Keratinocyte (primary cell): ENCODE data around the gene B3GNT9. TPM values are rescaled to one million over a fixed set of nuclear protein-coding genes. Genes with fewer than 3 reads are reported as not detected.

Experiments
- DNase-seq: peaks from one replicate; pipeline ENCODE4 v3.0.0-alpha.2; 2011; ENCODE audit warnings: low read depth, missing footprints, low spot score
- FAIRE-seq: peaks from 2 replicates; lab custom pipeline; 2011; peaks lifted over from hg19 to GRCh38; lab: Jason Lieb, UNC
- H2AFZ ChIP-seq: 2 replicates; pipeline ENCODE4 v1.6.0; 2012; ENCODE audit warnings: low read length, control low read depth, inconsistent platforms; ENCODE audit not compliant: control insufficient read depth
- H3K27ac ChIP-seq: 2 replicates; pipeline ENCODE4 v1.5.1; 2011; ENCODE audit warnings: low read length; ENCODE audit not compliant: control insufficient read depth, insufficient read depth
- H3K27me3 ChIP-seq: 3 replicates; pipeline ENCODE4 v1.6.0; 2011; ENCODE audit warnings: low read length; ENCODE audit not compliant: control insufficient read depth, insufficient read depth; ENCODE audit errors: extremely low read depth
- H3K36me3 ChIP-seq, 2 experiments: 2 replicates in 1 of 2; 3 replicates in 1 of 2; pipeline ENCODE4 v1.5.1; 2011; ENCODE audit warnings: low read length in 2 of 2, mild to moderate bottlenecking in 1 of 2; ENCODE audit not compliant: control insufficient read depth in 2 of 2, insufficient read depth in 2 of 2; ENCODE audit errors: extremely low read depth in 1 of 2
- H3K4me1 ChIP-seq: 3 replicates; pipeline ENCODE4 v1.5.1; 2011; ENCODE audit warnings: low read length; ENCODE audit not compliant: control insufficient read depth, insufficient read depth; ENCODE audit errors: extremely low read depth
- H3K4me2 ChIP-seq: 3 replicates; pipeline ENCODE4 v1.6.0; 2011; ENCODE audit warnings: low read depth, low read length; ENCODE audit not compliant: control insufficient read depth, insufficient read depth; ENCODE audit errors: extremely low read depth
- H3K4me3 ChIP-seq, 3 experiments: fragments of 200-600 bp in 1 of 3; sonication (generic) in 1 of 3; 2 replicates in 2 of 3; 3 replicates in 1 of 3; pipeline ENCODE4 v1.5.1; 2011 to 2016; ENCODE audit warnings: low read length in 3 of 3, mild to moderate bottlenecking in 3 of 3, control low read depth in 2 of 3, inconsistent platforms in 1 of 3, low read depth in 1 of 3, mixed read lengths in 1 of 3, mixed run types in 1 of 3, moderate library complexity in 1 of 3; ENCODE audit not compliant: control insufficient read depth in 2 of 3, insufficient read depth in 2 of 3; ENCODE audit errors: extremely low read depth in 1 of 3
- H3K79me2 ChIP-seq: 2 replicates; pipeline ENCODE4 v1.6.0; 2012; ENCODE audit warnings: low read length; ENCODE audit not compliant: control insufficient read depth, insufficient read depth
- H3K9ac ChIP-seq: 3 replicates; pipeline ENCODE4 v1.6.0; 2011; ENCODE audit warnings: low read length; ENCODE audit not compliant: control insufficient read depth, insufficient read depth; ENCODE audit errors: extremely low read depth
- H3K9me1 ChIP-seq: 3 replicates; pipeline ENCODE4 v1.6.0; 2011; ENCODE audit warnings: low read length; ENCODE audit not compliant: control insufficient read depth, insufficient read depth; ENCODE audit errors: extremely low read depth
- H3K9me3 ChIP-seq: 2 replicates; pipeline ENCODE4 v1.5.1; 2012; ENCODE audit warnings: low read depth, low read length; ENCODE audit not compliant: control insufficient read depth
- H4K20me1 ChIP-seq: 3 replicates; pipeline ENCODE4 v1.6.0; 2011; ENCODE audit warnings: low read length; ENCODE audit not compliant: control insufficient read depth, insufficient read depth; ENCODE audit errors: extremely low read depth
- EZH2 ChIP-seq: IDR thresholded peaks from one replicate; pipeline ENCODE4 v1.6.1; 2012; ENCODE audit warnings: inconsistent platforms, mild to moderate bottlenecking, low read length, moderate library complexity
- dilution Hi-C: fragments of 300-500 bp; cut with MboI; formaldehyde crosslinking; loops from one replicate; pipeline ENCODE4 v1.7.0; 2020; ENCODE audit warnings: low sequenced_read_pairs; ENCODE audit not compliant: extremely low pct_ligation_motif_present
- polyA plus RNA-seq, 5 experiments: library from polyadenylated mRNA; depleted of rRNA in 3 of 5; stranded (reverse) in 3 of 5; stranded (forward) in 1 of 5; unstranded in 1 of 5; fragments of >200 nt; gene quantifications; 1 replicate in 1 of 5; 2 replicates in 3 of 5; 3 replicates in 1 of 5; pipeline versions ENCODE4 v1.2.1 to v1.2.3, GENCODE V29; 2011 to 2012; ENCODE audit warnings: missing spikeins in 2 of 5, low read depth in 1 of 5, low replicate concordance in 1 of 5
- TF ChIP-seq, protein P1 (sequence below), 3 experiments: IDR thresholded peaks in 1 of 3; conservative IDR thresholded peaks in 1 of 3; optimal IDR thresholded peaks in 1 of 3; 2 replicates in 2 of 3; 3 replicates in 1 of 3; pipeline versions ENCODE3 to v1.5.1; 2011; ENCODE audit warnings: low read length in 3 of 3, mild to moderate bottlenecking in 3 of 3, moderate library complexity in 2 of 3, control low read depth in 1 of 3, inconsistent platforms in 1 of 3; ENCODE audit not compliant: insufficient read depth in 2 of 3; ENCODE audit errors: extremely low read depth in 1 of 3

B3GNT9 gene
- polyA plus RNA-seq, 1 donor (not counting 4 experiments of a cell fraction or from before 2014, with no cell fraction given) = 2.6 TPM

DNA sequence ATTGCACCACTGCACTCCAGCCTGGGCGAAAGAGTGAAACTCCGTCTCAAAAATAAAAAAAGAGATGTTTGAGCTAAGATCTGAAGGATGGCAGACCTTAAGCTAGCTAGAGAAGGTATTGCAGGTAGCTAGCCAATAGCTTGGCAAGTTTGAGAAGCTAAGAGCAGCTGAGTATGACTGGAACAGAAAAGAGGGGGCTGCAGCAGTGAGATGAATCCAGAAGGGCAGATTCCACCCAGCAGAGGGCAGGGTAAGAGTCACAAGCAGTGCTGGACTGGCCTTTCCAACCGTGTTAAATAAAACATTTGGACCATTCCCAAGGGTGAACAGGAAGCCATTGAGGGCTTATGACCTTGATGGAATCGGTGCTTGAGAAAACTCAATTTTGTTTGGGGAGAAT lies 46.7 kb downstream of the B3GNT9 start:
- Histone ChIP-seq H3K9ac (no peak overlapping the region), H3K4me2 (no peak overlapping the region), H3K9me1 (peaks cover 2% of the 10 kb centered on the region), H2AFZ (no peak overlapping the region), H3K9me3 (no peaks in the 10 kb centered on the region), H3K36me3 (peaks cover 0 to 2% of the 10 kb centered on the region in 2 experiments), H3K4me3 (no peak overlapping the region), H3K4me1 (peaks cover 11% of the 10 kb centered on the region), H3K27me3 (no peaks in the 10 kb centered on the region), H3K79me2 (no peaks in the 10 kb centered on the region), H4K20me1 (no peaks in the 10 kb centered on the region), H3K27ac (no peak overlapping the region)
- TF ChIP-seq EZH2 = no peak
- TF ChIP-seq, protein P1, sequence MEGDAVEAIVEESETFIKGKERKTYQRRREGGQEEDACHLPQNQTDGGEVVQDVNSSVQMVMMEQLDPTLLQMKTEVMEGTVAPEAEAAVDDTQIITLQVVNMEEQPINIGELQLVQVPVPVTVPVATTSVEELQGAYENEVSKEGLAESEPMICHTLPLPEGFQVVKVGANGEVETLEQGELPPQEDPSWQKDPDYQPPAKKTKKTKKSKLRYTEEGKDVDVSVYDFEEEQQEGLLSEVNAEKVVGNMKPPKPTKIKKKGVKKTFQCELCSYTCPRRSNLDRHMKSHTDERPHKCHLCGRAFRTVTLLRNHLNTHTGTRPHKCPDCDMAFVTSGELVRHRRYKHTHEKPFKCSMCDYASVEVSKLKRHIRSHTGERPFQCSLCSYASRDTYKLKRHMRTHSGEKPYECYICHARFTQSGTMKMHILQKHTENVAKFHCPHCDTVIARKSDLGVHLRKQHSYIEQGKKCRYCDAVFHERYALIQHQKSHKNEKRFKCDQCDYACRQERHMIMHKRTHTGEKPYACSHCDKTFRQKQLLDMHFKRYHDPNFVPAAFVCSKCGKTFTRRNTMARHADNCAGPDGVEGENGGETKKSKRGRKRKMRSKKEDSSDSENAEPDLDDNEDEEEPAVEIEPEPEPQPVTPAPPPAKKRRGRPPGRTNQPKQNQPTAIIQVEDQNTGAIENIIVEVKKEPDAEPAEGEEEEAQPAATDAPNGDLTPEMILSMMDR (optimal IDR thresholded peaks at IDR 0.05 in 1 of 3, IDR thresholded peaks at IDR 0.05 in 1 of 3, conservative IDR thresholded peaks at IDR 0.05 in 1 of 3; ENCODE audit: extremely low read depth in 1 of 3, insufficient read depth in 2 of 3, low read length in 3 of 3) = peak; percentile 33 to 60 (median 34)
- dilution Hi-C loops = no loop called here
- FAIRE-seq (no peak), DNase-seq (no peak)

DNA sequence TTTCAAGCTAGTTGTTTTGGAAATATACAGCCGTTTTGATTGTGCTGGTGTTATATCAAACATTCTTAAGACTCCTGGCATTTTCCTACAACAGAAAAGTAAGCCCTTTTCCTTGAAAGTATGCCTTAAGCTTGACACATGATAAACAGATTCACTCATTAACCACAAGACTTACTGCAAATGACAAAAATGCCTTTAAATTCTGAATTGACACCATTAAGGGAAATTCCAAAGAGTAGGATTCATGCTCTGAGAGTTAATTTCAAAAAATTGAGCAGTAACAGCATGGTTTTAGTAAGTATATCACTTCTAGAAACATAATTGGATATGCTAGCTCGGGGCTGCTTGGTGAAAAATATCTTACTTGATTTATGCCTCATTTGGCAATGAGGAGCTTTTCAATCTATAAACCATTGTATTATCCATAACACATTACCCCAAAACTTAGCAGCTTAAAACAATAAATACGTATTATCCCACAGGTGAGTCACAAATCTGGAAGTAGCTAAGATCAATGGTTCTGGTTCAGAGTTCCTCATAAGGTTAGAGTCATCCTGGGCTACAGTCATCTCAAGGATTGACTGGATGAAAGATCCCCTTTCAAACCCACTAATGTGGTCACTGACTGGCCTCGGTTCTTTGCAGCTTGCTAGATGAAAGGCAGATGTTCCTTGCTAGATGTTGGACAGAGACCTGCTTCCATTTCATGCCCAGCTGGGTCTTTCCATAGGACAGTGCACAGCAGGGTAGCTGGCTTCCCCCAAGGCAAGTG lies 49.3 kb downstream of the B3GNT9 start:
- Histone ChIP-seq H2AFZ (no peak overlapping the region), H3K4me1 (peaks cover 8% of the 10 kb centered on the region), H4K20me1 (no peaks in the 10 kb centered on the region), H3K9me3 (no peaks in the 10 kb centered on the region), H3K27me3 (no peaks in the 10 kb centered on the region), H3K36me3 (peaks cover 4 to 5% of the 10 kb centered on the region in 2 experiments), H3K27ac (no peak overlapping the region), H3K79me2 (no peaks in the 10 kb centered on the region), H3K4me2 (no peak overlapping the region), H3K4me3 (no peak overlapping the region), H3K9ac (no peak overlapping the region), H3K9me1 (peaks cover 2% of the 10 kb centered on the region)
- DNase-seq (no peak), FAIRE-seq (no peak)
- dilution Hi-C loops = no loop called here
- TF ChIP-seq, protein P1 (optimal IDR thresholded peaks at IDR 0.05 in 1 of 3, IDR thresholded peaks at IDR 0.05 in 1 of 3, conservative IDR thresholded peaks at IDR 0.05 in 1 of 3; ENCODE audit: extremely low read depth in 1 of 3, insufficient read depth in 2 of 3, low read length in 3 of 3) = no peak
- no peak for TF ChIP-seq EZH2
